Fibroblast of peridontal ligament (primary cell): ENCODE data around the gene SLC6A9.

Experiments
- DNase-seq: peaks from one replicate; pipeline ENCODE4 v3.0.0-alpha.2; 2010; ENCODE audit errors: extremely low read depth

Gene SLC6A9

DNA sequence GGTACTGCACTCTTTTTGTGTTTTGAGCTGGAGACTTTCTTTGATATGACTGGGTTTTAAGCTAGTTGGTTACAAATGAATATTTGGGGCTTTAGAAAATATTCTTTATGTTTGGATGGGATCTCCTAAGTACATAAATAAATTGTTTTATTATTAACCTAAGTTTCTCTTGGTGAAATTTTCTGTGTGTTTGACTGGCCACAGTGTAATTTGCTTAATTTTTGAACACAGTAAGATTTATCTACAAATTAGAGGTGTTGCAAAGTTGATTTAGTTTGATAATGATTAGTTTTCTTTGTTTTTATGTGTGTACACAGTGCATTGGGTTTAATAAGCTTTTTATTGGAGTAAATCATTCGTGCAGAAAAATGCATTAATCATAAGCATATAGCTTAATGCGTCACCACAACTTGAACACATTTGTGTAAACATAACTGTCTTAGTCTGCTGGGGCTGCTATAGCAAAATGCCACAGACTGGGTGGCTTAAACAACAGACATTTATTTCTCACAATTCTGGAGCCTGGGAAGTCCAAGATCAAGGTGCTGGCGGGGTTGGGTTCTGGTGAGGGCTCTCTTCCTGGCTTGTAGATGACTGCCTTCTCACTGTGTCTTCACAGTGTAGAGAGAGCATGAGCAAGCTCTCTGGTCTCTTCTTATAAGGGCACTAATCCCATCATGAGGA is 17.4 kb upstream of the SLC6A9 start:
- peak; percentile 18 for DNase-seq

DNA sequence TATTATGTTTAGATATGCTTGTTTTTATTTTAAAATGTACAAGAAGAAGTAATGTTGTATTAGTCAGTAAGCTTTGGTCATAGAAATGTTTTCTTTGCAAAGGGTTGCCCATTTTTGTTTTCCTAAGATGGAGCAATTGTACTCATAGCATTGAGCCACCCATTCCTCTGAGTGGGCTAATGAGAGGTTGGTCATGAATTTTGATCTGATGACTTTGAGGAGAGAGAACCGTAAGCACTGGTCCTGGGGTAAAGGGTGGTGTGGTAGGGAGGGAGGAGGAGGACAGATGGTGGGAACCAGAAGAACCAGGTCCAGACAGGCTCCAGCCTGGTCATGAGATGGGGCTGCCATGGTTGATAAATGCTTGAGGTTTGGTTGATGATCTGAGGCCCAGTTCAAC is 15.9 kb upstream of the SLC6A9 start:
- DNase-seq: no peak

DNA sequence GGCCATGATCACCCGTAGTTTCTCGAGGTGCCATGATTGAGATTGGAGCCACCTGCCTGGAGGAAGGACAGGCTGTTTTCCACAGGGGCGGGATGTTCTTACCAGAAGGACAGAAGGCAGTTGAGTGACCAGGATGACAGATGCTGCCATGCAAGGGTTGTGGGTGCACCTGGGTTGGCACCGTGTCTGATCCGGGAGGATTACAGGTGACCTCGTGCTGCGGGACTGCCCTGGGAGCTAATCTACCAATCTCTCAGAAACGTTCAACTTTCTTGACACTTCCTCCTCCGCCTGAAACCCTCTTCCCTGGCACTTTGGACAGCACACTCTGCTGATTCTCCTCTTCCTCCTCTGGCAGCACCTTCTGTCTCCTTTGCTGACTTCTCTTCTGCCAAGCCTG is 13.8 kb upstream of the SLC6A9 start:
- no peak for DNase-seq

DNA sequence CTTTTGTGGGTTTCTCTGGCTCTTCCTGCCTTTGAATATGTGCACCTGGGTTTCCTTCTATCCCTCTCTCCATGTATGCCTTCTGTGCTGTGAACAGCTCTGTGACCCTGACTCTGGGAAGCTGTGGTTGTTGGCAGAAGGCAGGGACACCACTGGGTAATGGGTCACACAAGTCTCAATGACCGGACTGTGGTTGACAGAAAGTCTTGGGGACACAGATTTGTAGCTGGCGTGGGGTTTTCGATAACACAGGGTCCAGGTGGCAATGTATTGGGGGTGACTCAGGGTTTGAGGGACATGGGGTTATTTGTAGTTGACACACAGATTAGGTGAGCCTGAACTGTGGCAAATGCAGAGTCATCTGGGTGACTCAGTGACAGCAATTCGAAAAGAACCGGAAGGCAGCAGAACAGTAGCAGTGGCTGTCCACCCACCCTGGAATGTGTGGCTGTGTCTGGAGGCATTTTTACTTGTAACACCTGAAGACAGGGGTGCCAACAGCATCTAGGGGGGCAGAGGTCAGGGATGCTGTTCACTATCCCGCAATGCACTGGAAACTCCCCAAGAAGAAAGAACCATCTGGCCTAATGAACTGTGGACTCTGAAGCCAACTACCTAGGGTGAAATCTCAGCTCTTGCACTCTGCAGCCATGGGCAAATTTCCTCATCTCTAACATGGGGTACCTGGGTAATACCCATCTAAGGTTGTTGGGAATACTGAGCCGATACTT is 13.0 kb upstream of the SLC6A9 start:
- DNase-seq: no peak

DNA sequence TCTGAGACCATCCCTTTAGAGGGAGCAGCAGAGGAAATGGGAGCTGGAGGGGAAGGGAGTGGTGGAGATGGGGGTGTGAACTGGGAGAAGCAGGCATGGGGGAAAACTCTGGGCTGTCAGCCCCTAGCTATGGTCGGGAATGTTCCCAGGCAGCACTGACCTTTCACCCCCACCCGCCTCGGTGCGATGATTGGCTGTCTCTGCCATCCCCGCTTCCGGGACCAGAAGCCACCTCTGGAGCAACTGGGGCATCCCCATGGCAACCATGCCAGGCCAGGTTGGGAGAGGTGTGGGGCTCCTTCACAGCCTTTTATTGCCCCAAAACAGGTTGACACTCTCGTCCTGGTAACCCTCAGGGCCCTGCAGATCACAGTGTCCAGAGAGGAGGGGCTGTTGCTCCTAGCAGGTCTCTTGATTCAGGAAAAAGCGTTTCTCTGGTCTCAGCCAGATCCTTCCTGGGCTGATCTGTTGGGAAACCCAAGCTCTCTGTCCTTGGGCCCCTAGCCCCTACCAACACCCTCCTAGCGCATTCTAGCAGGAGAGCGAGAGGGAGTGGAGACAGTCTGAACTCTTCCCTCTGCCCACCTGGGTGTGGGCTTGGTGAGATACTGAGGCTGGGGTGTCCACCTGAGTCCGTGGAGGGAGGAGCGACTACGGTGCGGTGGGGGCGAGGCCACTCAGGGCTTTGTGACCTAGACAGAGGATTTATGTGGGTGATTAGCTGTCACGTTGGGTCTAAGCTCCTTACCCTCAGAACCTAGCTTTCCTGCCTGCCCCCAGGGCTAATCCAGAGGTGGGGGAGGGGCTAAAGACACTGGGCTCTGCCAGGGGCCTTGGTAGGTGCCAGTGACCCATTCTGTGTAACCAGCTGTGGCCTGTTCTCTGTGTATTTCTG is 12.2 kb upstream of the SLC6A9 start:
- no peak for DNase-seq

DNA sequence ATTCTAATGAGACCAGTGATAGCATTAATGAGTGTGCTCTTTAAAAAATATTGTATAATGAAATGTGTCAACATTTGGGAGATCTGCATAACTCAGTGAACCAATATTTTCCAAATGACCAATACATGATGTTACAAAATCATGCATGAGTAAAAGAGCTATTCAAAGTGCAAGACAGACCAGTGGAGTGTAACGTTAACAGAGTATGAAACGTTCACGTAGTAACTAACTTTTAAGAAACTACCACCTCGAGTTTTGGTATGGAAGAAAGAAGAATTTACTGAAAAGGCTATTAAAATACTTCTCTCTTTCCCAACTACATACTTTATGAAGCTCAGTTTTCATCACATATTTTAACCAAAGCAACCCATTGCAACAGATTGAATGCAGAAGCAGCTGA is 9.6 kb upstream of the SLC6A9 start:
- DNase-seq: peak; percentile 63

DNA sequence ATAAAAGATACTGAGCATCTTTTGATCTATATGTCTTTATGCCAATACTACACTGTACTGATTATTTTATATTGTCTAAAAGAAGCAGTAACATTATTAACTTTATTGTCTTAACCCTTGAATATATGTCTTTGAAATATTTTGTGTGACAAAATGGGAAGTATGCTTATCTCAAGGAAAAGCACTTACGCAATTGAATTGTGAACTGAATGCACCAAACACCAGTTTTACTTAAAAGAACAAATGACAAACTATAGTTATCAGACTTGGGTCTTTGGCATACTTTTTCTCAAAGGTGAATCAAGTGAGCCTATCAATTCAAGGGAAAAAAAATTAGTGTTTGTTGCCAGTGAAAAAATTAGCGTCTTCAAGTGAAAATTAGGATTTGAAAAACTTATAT is 9.2 kb upstream of the SLC6A9 start:
- DNase-seq: no peak

DNA sequence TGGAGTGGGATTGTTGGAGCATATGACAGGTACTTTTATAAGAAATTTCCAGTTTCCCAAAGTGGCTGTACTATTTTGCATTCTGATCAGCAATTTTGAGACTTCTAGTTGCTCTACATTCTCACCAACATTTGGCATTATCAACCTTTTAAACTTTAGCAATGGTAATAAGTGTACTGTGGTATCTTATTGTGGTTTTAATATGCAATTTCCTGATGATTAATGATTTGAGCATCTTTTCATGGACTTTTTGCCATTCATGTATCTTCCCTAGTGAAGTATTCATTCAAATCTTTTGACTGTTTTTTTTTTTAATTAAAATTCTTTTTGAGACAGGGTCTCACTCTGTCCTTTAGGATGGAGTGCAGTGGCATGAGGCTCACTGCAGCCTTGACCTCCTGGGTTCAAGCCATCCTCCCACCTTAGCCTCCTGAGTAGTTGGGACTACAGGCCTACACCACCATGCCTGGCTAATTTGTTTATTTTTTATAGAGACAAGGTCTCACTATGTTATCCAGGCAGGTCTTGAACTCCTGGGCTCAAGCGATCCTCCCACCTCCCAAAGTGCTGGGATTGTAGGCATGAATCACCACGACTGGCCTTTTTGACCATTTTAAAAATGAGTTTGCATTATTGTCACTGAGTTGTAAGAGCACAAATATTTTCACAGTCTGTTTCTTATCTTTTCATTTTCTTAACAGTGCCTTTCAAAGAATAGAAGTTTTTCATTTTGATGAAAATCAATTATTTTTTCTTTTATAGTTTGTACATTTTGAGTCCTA is 7.8 kb upstream of the SLC6A9 start:
- DNase-seq: peak; percentile 33

DNA sequence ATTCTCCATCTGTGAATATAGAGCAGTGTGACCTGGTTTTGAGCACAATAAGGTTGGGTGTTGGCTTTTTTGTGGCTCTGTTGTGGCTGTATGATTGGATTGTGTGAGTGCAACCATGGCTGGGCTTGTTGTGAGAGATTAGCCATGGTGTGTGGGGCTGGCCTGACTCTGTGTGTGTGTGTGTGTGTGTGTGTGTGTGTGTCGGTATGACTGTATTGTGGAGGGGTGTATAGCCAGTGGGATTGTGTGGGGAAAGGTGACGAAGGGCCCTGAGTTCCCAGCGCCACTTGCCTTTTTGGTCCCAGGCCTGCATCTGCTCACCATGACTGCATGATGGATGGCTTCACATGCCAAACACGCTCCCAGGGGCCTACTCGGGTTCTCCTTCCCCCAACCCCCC is 5.9 kb upstream of the SLC6A9 start:
- DNase-seq: no peak

DNA sequence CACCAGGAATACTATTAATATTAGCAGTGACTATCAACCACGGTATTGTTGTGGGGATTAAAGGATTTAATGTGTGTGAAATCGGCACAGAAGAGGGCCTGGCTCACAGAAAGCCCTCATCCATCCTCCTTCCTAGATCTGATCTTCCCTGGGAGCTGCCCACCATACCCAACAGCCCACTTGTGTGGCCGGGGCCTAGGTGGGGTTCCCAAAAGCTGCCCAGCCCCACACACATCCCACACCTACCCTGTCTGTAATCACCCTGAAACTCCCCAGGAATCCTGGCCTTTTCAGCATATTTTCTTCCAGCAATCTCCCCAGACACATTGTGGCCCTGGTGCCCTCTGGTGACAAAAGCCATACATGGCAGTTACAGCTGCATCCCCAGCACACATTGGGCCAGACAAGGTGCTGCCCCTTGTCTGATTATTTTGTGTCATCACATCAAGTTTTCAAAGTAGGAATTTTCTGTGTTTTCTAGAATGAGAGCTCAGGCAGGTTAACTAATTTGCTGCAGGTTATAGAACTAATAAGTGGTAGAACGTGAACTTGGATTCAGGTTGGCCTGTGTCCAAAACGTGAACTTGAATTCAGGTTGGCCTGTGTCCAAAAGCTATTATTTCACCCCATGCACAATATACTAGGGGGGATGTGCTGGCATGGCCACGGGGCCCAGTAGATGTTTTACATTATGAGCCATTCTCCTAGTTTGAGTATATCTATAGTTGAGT is 5.3 kb upstream of the SLC6A9 start:
- DNase-seq: peak; percentile 75

DNA sequence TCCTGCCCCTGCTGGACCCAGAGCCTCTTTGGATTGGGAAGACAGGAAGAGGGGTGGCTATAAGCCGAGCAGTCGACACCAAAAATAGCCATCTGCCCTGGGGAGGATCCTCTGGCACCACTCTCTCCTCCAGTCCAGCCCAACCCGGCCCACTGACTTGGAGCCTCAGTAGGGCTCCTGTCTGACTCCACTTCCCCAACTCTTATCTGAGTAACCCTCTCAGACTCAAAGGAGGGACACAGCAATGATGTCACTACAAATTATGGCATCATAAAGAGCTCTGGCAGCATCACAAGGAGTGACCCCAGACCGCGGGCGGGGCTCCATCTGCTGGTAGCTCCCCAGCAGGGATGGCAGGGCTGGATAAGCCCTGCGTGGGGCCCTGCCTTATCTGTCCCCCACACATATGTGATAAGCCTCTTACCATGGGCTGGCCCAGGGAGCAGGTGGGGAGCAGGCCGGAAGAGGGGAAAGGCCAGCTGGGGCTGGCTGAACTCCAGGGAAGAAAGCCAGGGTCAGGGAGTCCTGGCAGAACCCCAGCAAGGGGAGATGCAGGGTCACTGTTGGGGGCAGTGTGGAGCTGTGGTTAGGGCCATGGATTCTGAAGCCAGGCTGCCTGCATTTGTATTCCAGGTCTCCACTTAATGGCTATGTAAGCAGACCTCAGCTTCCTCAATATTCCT is 4.6 kb upstream of the SLC6A9 start:
- DNase-seq: no peak

DNA sequence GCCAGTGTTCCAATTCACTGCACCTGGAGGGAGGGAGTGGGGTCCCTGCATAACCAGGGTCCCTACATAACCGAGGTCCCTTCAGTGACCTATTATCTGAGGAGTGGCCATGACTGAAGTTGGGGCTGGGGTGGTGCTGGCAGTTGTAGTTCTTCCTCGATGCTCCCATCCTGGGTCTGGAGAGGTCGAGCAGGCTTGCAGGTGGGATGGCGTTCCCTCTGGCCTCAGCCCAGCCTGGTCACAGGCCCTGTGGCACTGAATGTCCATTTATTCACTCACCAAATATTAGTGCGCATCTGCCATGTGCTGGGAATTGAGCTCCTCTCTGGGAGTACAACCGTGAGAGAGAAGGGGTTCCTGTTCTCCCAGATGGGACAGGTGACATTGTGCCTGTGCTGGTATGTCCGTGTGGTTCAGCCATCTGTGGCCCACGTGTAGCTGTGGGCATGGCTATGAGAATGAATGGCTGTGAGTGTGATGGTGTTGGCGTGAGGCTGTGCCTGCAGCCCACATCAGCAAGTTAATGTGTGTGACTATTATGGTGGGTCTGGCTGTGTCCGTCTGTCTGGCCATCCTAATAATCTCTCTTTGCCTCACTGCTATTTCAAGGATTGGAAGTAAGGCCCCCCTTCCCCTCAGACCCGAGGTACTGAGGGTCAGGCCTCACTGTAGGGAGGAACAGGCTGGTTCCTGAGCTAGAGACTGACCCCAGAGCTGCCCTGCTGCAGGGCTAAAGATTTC is 3.9 kb upstream of the SLC6A9 start:
- DNase-seq: no peak

DNA sequence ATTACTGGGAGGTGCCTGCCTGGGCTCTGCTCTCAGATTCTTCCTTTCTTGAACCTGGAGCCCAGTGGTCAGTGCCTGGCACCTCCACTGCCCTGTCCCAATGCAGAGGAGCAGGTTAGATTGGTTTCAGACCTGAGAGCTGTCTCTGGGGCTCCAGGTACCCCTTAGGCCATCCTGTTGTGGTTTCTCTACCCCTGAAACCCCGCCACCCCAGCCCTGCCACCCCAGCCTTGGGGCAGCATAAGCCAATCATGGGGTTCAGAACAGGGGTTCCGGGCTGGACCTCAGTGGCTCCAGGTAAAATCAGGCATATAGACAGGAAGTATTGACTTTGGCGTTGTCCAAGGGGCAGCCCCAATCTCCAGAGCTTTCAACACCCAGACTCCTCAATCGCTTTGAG is 3.2 kb upstream of the SLC6A9 start:
- no peak for DNase-seq

DNA sequence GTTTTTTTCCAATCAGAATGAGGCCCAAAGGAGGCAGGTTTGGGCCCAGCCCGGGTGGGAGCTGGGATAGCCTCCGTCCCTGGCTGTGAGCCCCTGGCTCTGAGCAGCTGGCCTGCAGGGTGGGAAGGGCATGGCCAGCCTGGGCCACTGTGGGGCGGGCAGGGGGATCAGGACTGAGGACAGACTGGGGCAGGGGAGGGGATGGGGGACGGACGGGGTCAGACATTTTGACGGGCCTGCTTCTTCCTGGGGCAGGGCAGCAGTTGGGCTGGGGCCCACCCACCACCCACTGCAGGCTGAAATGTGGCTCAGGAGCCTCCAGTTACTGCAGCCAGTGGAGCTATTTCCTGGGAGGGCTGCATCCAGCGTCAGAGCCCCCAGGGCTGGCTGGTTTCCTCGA is 2.5 kb upstream of the SLC6A9 start:
- no peak for DNase-seq

DNA sequence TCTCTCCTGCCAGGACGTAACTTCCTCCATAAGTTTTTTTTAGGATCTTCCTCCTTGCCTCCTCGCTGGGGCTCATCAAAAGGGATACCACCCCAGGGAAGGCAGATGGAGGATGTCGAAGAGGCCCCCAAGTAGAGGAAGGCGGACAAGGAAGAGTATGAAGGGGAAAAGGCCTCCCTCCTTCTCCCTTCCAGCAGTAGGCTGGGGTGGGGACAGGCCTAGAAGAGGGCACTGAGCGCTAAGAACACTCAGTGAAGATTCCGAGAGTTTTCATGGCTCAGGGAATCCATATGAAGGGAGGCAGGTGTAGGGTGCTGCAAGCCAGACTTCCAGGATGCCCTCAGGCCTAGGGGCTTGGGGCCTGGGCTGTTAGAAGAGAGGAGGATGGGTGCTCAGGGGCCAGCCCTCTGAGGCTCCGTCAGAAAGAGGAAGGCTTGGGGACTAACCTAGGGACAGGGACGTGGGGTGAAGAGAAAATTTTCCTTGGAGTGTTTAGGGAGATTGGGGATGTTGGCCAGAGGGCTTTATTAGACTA is 1.8 kb upstream of the SLC6A9 start:
- DNase-seq: no peak

DNA sequence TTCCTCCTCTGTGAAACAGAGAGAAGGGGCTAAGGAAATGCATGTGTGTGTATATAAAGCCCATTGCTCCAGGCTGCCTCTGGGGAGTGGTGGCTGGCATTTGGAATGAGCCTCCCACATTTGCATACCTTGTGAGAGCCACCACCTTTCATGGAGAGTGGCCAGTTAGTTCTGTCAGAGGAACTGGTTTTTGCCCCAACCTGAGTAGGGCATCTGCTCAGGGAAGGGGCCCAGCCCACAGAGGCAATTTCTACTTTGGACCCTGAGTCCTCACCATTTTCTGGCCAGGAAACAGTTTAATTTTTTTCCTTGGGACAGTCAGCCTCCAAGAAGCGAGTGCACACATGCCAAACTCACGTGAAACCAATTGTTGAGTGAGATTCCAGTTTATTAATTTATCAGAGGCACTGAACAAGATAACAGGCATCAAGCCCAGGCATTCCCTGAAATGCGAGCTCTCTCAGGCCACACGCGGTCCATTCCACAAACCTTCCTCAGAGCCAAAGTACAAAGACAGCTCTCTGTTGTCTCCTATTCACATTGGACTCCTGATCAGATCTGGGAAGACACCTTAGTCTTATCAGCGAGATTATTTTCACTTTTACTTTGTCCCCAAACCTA is 1.0 kb upstream of the SLC6A9 start:
- DNase-seq: no peak

DNA sequence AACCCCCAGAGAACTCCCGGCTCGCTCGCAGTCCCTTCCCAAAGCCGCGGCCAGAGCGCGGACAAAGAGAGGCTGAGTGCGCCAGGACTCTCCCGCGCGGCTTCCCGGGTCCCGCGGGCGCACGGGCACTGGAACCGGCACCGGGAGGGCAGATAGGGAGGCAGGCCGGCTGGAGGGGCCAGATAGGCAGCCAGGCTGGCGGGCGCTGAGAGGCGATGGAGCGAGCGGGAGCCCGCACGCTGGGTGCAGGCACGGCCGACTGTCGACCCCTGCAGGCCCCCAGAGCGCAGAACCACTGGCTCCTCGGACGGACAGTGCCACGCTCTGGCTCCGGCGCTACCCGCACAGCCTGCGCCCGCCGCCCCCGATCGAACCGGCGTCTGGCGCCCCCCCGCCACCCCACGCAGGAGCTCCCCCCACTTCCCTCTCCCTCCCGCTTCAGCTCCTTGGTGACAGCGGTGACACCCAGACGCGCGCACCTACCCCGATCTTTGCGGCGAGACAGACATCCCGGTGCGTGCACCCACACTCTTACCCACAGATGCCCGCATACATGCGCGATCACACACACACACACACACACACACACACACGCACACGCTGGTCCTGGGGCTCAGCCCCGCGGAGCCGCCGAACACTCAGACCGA is 534 bp downstream of the SLC6A9 start:
- peak; percentile 25 for DNase-seq

DNA sequence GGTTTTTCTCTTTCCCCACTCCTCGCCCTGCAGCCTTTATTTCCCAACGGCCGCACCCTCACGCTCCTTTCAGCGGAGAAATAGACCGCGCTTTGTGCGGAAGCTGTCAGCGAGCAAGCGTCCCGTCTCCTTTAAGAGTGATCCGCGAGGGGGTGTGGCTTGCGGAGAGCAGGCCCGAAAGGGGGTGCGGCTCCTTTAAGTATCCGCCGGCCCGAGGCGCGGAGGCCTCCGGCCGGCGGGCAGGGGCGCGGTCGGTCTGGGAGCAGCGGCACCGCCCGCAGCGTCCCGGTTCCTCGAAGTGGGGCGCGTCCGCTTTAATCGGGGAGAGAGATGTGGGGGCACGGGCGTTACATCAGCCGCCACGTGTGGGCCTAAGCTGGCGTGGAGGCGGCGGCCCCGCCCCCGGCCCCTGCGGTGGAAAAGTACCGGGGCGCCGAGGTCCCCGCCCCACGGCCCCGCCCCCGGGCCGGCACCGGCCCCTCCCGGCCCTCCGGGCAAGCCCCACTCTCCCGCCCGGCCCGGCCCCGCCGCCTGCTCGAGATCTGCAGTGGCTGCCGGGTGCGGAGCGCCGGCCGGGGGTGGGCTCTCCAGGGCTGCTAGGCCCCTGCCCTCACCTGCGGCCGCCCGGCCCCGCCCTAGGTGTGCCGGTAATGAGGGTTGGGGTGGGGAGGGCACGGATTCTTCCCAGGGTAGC is 1.2 kb downstream of the SLC6A9 start:
- DNase-seq: peak; percentile 81
